NCI-H82 treated with DMSO at 0.1 percent for 48 hours (cell line): ENCODE data around the gene GSTP1.
"Not testable (repeated sequence)": the region's sequence is repeated elsewhere in the genome, so short reads cannot be mapped to it uniquely, and the experiment has no call there.

Experiments
- DNase-seq: peaks from one replicate; lab custom pipeline; 2025; ENCODE audit not compliant: unreplicated experiment; lab: John Stamatoyannopoulos, UW

GSTP1 gene

GRCh38 chr11:67613313-67613959, 29.8 kb downstream of the GSTP1 start:
- DNase-seq = no peak

GRCh38 chr11:67613960-67614715, 30.5 kb downstream of the GSTP1 start:
- no peak for DNase-seq

GRCh38 chr11:67614730-67615714, 31.4 kb downstream of the GSTP1 start:
- DNase-seq = no peak

GRCh38 chr11:67615728-67616430, 32.3 kb downstream of the GSTP1 start:
- DNase-seq = no peak

- DNase-seq = no peak
Measured at GRCh38 chr11:67616431-67617242, 33.0 kb downstream of the GSTP1 start.

GRCh38 chr11:67617243-67617953, 33.8 kb downstream of the GSTP1 start:
- no peak for DNase-seq

GRCh38 chr11:67618901-67619659, 35.5 kb downstream of the GSTP1 start:
- not testable (repeated sequence) for DNase-seq

GRCh38 chr11:67619683-67620618, 36.3 kb downstream of the GSTP1 start:
- not testable (repeated sequence) for DNase-seq

- not testable (repeated sequence) for DNase-seq
Measured at GRCh38 chr11:67620621-67621020, 37.0 kb downstream of the GSTP1 start.

- DNase-seq = not testable (repeated sequence)
Measured at GRCh38 chr11:67621928-67622327, 38.3 kb downstream of the GSTP1 start.

GRCh38 chr11:67622905-67623304, 39.3 kb downstream of the GSTP1 start:
- not testable (repeated sequence) for DNase-seq

- DNase-seq = not testable (repeated sequence)
Measured at GRCh38 chr11:67623795-67624194, 40.2 kb downstream of the GSTP1 start.

GRCh38 chr11:67626131-67626833, 42.7 kb downstream of the GSTP1 start:
- DNase-seq = not testable (repeated sequence)

- DNase-seq = no peak
Measured at GRCh38 chr11:67626970-67627369, 43.4 kb downstream of the GSTP1 start.

- no peak for DNase-seq
Measured at GRCh38 chr11:67627441-67627811, 43.8 kb downstream of the GSTP1 start.

- DNase-seq = no peak
Measured at GRCh38 chr11:67627812-67628624, 44.4 kb downstream of the GSTP1 start.
